NT2/D1 (cell line): Measurements from ENCODE around the gene AASDH.

ENCODE experiments used
- DNase-seq: peaks from one replicate; pipeline ENCODE4 v3.0.0-alpha.2; 2011; ENCODE audit warnings: low read depth, low spot score
- H3K27me3 ChIP-seq: 2 replicates; pipeline ENCODE4 v1.6.0; 2011; ENCODE audit warnings: mild to moderate bottlenecking; ENCODE audit not compliant: insufficient read length, insufficient read depth
- H3K36me3 ChIP-seq: 2 replicates; pipeline ENCODE4 v1.6.1; 2011; ENCODE audit warnings: mild to moderate bottlenecking, low read length, mixed read lengths; ENCODE audit not compliant: insufficient read depth, insufficient read length
- H3K4me1 ChIP-seq: 2 replicates; pipeline ENCODE4 v1.5.1; 2011; ENCODE audit not compliant: insufficient read depth, insufficient read length
- H3K4me3 ChIP-seq: 2 replicates; pipeline ENCODE4 v1.5.1; 2011; ENCODE audit warnings: low read depth; ENCODE audit not compliant: insufficient read length
- H3K9ac ChIP-seq: 2 replicates; pipeline ENCODE4 v1.6.0; 2011; ENCODE audit warnings: low read depth; ENCODE audit not compliant: insufficient read length
- H3K9me3 ChIP-seq: 2 replicates; pipeline ENCODE4 v1.5.1; 2011; ENCODE audit warnings: mild to moderate bottlenecking, low read length; ENCODE audit not compliant: insufficient read depth
- SUZ12 ChIP-seq: IDR thresholded peaks from 2 replicates; pipeline ENCODE4 v1.6.1; 2011; ENCODE audit not compliant: insufficient read length, insufficient read depth; ENCODE audit errors: extremely low read depth
- YY1 ChIP-seq: IDR thresholded peaks from 2 replicates; pipeline ENCODE4 v1.6.1; 2011; ENCODE audit not compliant: insufficient read length, insufficient read depth
- ZNF274 ChIP-seq: IDR thresholded peaks from 2 replicates; pipeline ENCODE4 v1.6.1; 2011; ENCODE audit warnings: mild to moderate bottlenecking, low read depth, low read length

Gene AASDH

GRCh38 chr4:56409511-56410090 is 22.3 kb upstream of the AASDH start:
- Histone ChIP-seq H3K9ac (no peak overlapping the region), H3K36me3 (peaks cover 23% of the 10 kb centered on the region), H3K4me1 (no peaks in the 10 kb centered on the region), H3K4me3 (no peak overlapping the region), H3K27me3 (no peaks in the 10 kb centered on the region), H3K9me3 (no peaks in the 10 kb centered on the region)
- TF ChIP-seq ZNF274 (no peak), YY1 (no peak), SUZ12 (no peak)
- no peak for DNase-seq

DNA sequence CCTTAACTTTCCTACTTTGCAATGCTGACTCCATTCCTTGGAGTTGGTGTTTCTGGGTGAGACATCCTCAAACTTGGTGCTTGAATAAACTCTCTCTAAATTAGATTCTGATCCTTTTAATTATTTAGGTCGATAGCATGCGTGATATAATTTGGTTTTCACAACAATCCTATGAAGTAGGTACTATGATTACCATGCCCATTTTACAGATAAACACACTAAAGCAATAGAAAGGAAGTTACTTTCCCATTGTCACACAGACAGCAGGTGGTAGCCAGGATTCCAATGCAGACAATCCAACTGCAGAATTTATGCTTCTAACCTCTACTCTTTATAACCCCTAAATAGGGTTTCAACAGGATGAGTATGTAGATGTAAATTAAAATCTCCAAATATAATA is 21.7 kb upstream of the AASDH start:
- Histone ChIP-seq H3K9me3 (no peaks in the 10 kb centered on the region), H3K9ac (no peak overlapping the region), H3K36me3 (peaks cover 29% of the 10 kb centered on the region), H3K4me1 (no peaks in the 10 kb centered on the region), H3K27me3 (no peaks in the 10 kb centered on the region), H3K4me3 (no peak overlapping the region)
- DNase-seq = no peak
- no peak for TF ChIP-seq YY1
- TF ChIP-seq ZNF274 = no peak
- TF ChIP-seq SUZ12 = no peak

GRCh38 chr4:56406151-56406550 is 18.9 kb upstream of the AASDH start:
- H3K9ac ChIP-seq = no peak overlapping the region
- DNase-seq = no peak
- H3K36me3 ChIP-seq = peaks cover 45% of the 10 kb centered on the region
- TF ChIP-seq YY1 = no peak
- TF ChIP-seq ZNF274 = no peak
- TF ChIP-seq SUZ12 = no peak
- H3K4me3 ChIP-seq = no peak overlapping the region
- no peaks in the 10 kb centered on the region for H3K27me3 ChIP-seq
- H3K9me3 ChIP-seq = no peaks in the 10 kb centered on the region
- H3K4me1 ChIP-seq = no peaks in the 10 kb centered on the region

DNA sequence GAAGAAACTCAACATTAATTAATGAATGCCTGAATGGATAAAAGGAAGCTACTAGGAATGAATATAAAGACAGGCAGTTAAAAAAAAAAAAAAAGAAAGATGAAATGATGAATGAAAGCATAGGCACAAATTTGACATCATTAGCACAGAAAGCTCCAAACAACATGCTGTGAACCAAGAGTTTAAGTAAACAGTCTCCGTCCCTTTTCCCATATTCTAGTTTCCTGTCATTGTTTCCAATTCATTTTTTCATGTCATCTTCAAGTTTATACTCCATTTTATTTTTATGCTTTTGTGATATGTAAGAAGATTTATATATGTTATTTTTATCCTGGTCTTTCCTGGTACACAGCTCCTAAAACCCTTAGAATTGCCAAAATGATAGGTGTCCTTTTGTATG is 17.7 kb upstream of the AASDH start:
- H3K4me1 ChIP-seq = no peaks in the 10 kb centered on the region
- H3K4me3 ChIP-seq = no peak overlapping the region
- TF ChIP-seq YY1 = no peak
- no peak for TF ChIP-seq ZNF274
- no peak for TF ChIP-seq SUZ12
- DNase-seq = no peak
- no peaks in the 10 kb centered on the region for H3K9me3 ChIP-seq
- peaks cover 54% of the 10 kb centered on the region for H3K36me3 ChIP-seq
- no peaks in the 10 kb centered on the region for H3K27me3 ChIP-seq
- no peak overlapping the region for H3K9ac ChIP-seq

GRCh38 chr4:56400560-56400959 is 13.3 kb upstream of the AASDH start:
- Histone ChIP-seq H3K4me1 (no peaks in the 10 kb centered on the region), H3K9me3 (no peaks in the 10 kb centered on the region), H3K9ac (no peak overlapping the region), H3K36me3 (peaks cover 67% of the 10 kb centered on the region), H3K4me3 (no peak overlapping the region), H3K27me3 (no peaks in the 10 kb centered on the region)
- DNase-seq = peak; percentile 13
- TF ChIP-seq YY1 (no peak), SUZ12 (no peak), ZNF274 (no peak)

GRCh38 chr4:56391270-56391669 is 4.0 kb upstream of the AASDH start:
- Histone ChIP-seq H3K27me3 (no peaks in the 10 kb centered on the region), H3K36me3 (peaks cover 26% of the 10 kb centered on the region), H3K9ac (no peak overlapping the region), H3K9me3 (no peaks in the 10 kb centered on the region), H3K4me3 (no peak overlapping the region), H3K4me1 (no peaks in the 10 kb centered on the region)
- TF ChIP-seq SUZ12 = no peak
- TF ChIP-seq YY1 = no peak
- TF ChIP-seq ZNF274 = no peak
- DNase-seq = no peak

- H3K36me3 ChIP-seq = peaks cover 18% of the 10 kb centered on the region
- no peak for DNase-seq
- TF ChIP-seq ZNF274 (no peak), YY1 (no peak), SUZ12 (no peak)
- H3K27me3 ChIP-seq = no peaks in the 10 kb centered on the region
- H3K4me3 ChIP-seq = no peak overlapping the region
- H3K9me3 ChIP-seq = no peaks in the 10 kb centered on the region
- H3K4me1 ChIP-seq = no peaks in the 10 kb centered on the region
- no peak overlapping the region for H3K9ac ChIP-seq
Measured at GRCh38 chr4:56389558-56389957, 2.3 kb upstream of the AASDH start.
